Progenitor cell of endocrine pancreas (in vitro differentiated cells): ENCODE measurements around the gene UQCC3. TPM values are rescaled to one million over a fixed set of nuclear protein-coding genes. Genes with fewer than 3 reads are reported as not detected.
A peak's percentile ranks its signal among the peaks of the same experiment; 100 is the strongest.
"Not testable (repeated sequence)": the region's sequence is repeated elsewhere in the genome, so short reads cannot be mapped to it uniquely, and the experiment has no call there.

Source experiments
- DNase-seq: peaks from one replicate; pipeline ENCODE4 v3.0.0; 2021; ENCODE audit warnings: low spot score; ENCODE audit not compliant: unreplicated experiment
- H3K27ac Mint-ChIP-seq: 2 replicates; pipeline ENCODE4 v1.8.0; 2021; ENCODE audit warnings: mild to moderate bottlenecking, moderate library complexity, mixed read lengths
- H3K27me3 Mint-ChIP-seq: 2 replicates; pipeline ENCODE4 v1.8.0; 2021; ENCODE audit warnings: mixed read lengths
- H3K36me3 Mint-ChIP-seq: 2 replicates; pipeline ENCODE4 v1.8.0; 2022; ENCODE audit warnings: mixed read lengths; ENCODE audit not compliant: insufficient read depth
- H3K4me1 Mint-ChIP-seq: 2 replicates; pipeline ENCODE4 v1.8.0; 2021; ENCODE audit warnings: low read depth, mixed read lengths
- H3K4me3 Mint-ChIP-seq: 2 replicates; pipeline ENCODE4 v1.8.0; 2021; ENCODE audit warnings: low read depth, mild to moderate bottlenecking, moderate library complexity, mixed read lengths
- H3K9me3 Mint-ChIP-seq: 2 replicates; pipeline ENCODE4 v1.8.0; 2021; ENCODE audit warnings: low read depth, mixed read lengths
- CTCF ChIP-seq: fragments of 200-600 bp; sonication (generic); IDR thresholded peaks from one replicate; pipeline ENCODE4 v1.5.0; 2021; ENCODE audit warnings: antibody characterized with exemption, mild to moderate bottlenecking; ENCODE audit not compliant: unreplicated experiment
- total RNA-seq: library from RNA; stranded (reverse); gene quantifications from 2 replicates; pipeline ENCODE4 v1.2.1, GENCODE V29; 2021

The UQCC3 gene
- total RNA-seq, 1 donor from 2014 or later, result 7.0 TPM

- Mint-ChIP-seq H3K27ac (no peak overlapping the region), H3K4me1 (peaks cover 8% of the 10 kb centered on the region), H3K27me3 (no peaks in the 10 kb centered on the region), H3K4me3 (no peak overlapping the region), H3K36me3 (peaks cover 4% of the 10 kb centered on the region), H3K9me3 (no peaks in the 10 kb centered on the region)
- no peak for DNase-seq
- TF ChIP-seq CTCF, result no peak
Measured at GRCh38 chr11:62682518-62682917, 11.0 kb downstream of the UQCC3 start.

GRCh38 chr11:62687508-62688396 is 16.3 kb downstream of the UQCC3 start:
- H3K27me3 Mint-ChIP-seq, result no peaks in the 10 kb centered on the region
- DNase-seq, result no peak
- H3K9me3 Mint-ChIP-seq, result no peaks in the 10 kb centered on the region
- no peaks in the 10 kb centered on the region for H3K4me1 Mint-ChIP-seq
- H3K4me3 Mint-ChIP-seq, result no peak overlapping the region
- no peak for TF ChIP-seq CTCF
- H3K27ac Mint-ChIP-seq, result no peak overlapping the region
- H3K36me3 Mint-ChIP-seq, result peaks cover 6% of the 10 kb centered on the region

GRCh38 chr11:62688491-62688890 is 17.0 kb downstream of the UQCC3 start:
- no peaks in the 10 kb centered on the region for H3K27me3 Mint-ChIP-seq
- H3K36me3 Mint-ChIP-seq, result peaks cover 8% of the 10 kb centered on the region
- H3K27ac Mint-ChIP-seq, result peak overlapping the region; percentile 73
- no peaks in the 10 kb centered on the region for H3K9me3 Mint-ChIP-seq
- no peak overlapping the region for H3K4me3 Mint-ChIP-seq
- DNase-seq, result no peak
- TF ChIP-seq CTCF, result no peak
- H3K4me1 Mint-ChIP-seq, result no peaks in the 10 kb centered on the region

- no peaks in the 10 kb centered on the region for H3K9me3 Mint-ChIP-seq
- no peak for TF ChIP-seq CTCF
- H3K27me3 Mint-ChIP-seq, result no peaks in the 10 kb centered on the region
- H3K36me3 Mint-ChIP-seq, result peaks cover 8% of the 10 kb centered on the region
- DNase-seq, result no peak
- no peak within 1 kb of the TSS for H3K4me3 Mint-ChIP-seq
- peak within 1 kb of the TSS; percentile 77 for H3K27ac Mint-ChIP-seq
- H3K4me1 Mint-ChIP-seq, result no peaks in the 10 kb centered on the region
Measured at GRCh38 chr11:62689421-62690183, 18.1 kb downstream of the UQCC3 start, which contains the start of gene LRRN4CL. Gene LRRN4CL, minus strand, starts transcription at chr11:62689530. Its CDS starts 1,022 bp downstream, at chr11:62688508.

GRCh38 chr11:62693624-62694023 is 22.2 kb downstream of the UQCC3 start:
- H3K4me1 Mint-ChIP-seq, H3K4me3 Mint-ChIP-seq, H3K27me3 Mint-ChIP-seq, H3K27ac Mint-ChIP-seq, H3K9me3 Mint-ChIP-seq, DNase-seq: not testable (repeated sequence)
- H3K36me3 Mint-ChIP-seq, result peaks cover 15% of the 10 kb centered on the region
